Left lung (tissue), 10 donors: ENCODE data around the gene BCL11A. TPM values are rescaled to one million over a fixed set of nuclear protein-coding genes. Genes with fewer than 3 reads are reported as not detected.

Source experiments
- ATAC-seq: fragments of 200-7000 bp; cut with Tn5 transposase; one replicate; pipeline ENCODE4 v1.9.1; 2020; ENCODE audit warnings: moderate library complexity
- DNase-seq, 4 donors: peaks; one replicate each; pipeline ENCODE4 v3.0.0-alpha.2; 2013 to 2020
- H3K27ac ChIP-seq, 2 donors: fragments of 200-600 bp; sonication (generic) in 1 of 2; one replicate each; pipeline versions ENCODE4 v1.5.0 to v1.8.0; 2020 to 2021
- H3K27me3 ChIP-seq, 2 donors: fragments of 200-600 bp; sonication (generic) in 1 of 2; one replicate each; pipeline versions ENCODE4 v1.5.0 to v1.8.0; 2020 to 2021
- H3K36me3 ChIP-seq, 2 donors: fragments of 200-600 bp; sonication (generic) in 1 of 2; one replicate each; pipeline versions ENCODE4 v1.5.0 to v1.8.0; 2020 to 2021
- H3K4me1 ChIP-seq, 2 donors: fragments of 200-600 bp; one replicate each; pipeline ENCODE4 v1.8.0; 2021
- H3K4me3 ChIP-seq, 2 donors: fragments of 200-600 bp; sonication (generic) in 1 of 2; one replicate each; pipeline versions ENCODE4 v1.5.0 to v1.8.0; 2020 to 2021; ENCODE audit warnings: mild to moderate bottlenecking in 1 of 2
- H3K9me3 ChIP-seq, 2 donors: fragments of 200-600 bp; sonication (generic) in 1 of 2; one replicate each; pipeline versions ENCODE4 v1.5.0 to v1.8.0; 2020 to 2021
- CTCF ChIP-seq, 2 donors: fragments of 200-600 bp; sonication (generic) in 1 of 2; IDR thresholded peaks; one replicate each; pipeline versions ENCODE4 v1.5.0 to v1.8.0; 2021; ENCODE audit warnings: antibody characterized with exemption in 2 of 2
- intact Hi-C, 2 donors: fragments of 100-400 bp; cut with DNase I; formaldehyde crosslinking; loops; one replicate each; pipeline versions ENCODE4 v1.11.2 to v1.14.2; 2022
- polyA plus RNA-seq, 6 donors: library from polyadenylated mRNA; unstranded; fragments of 120-200 nt; gene quantifications; one replicate each; pipeline ENCODE4 v1.2.1, GENCODE V29; 2013; ENCODE audit not compliant: insufficient read length in 6 of 6
- total RNA-seq, 2 donors: library from RNA; stranded (reverse); fragmentation: NEBNext Ultra II Directional; extraction: Animal tissue kit (Norgen Biotek cat#: 25700); gene quantifications; one replicate each; pipeline ENCODE4 v1.2.1, GENCODE V29; 2021
- donor health status: DM: no; HTN: yes; CAD: no.
- donor health status: DM: no; HTN: no; CAD: no.

The BCL11A gene
- total and polyA plus RNA-seq, 8 donors, result 4.0 to 33.5 (median 24.9) TPM

GRCh38 chr2:60520151-60520876 is 33.1 kb downstream of the BCL11A start:
- no peak for TF ChIP-seq CTCF (IDR thresholded peaks at IDR 0.05)

GRCh38 chr2:60519231-60519863 is 34.1 kb downstream of the BCL11A start:
- Histone ChIP-seq H3K27me3 (no peaks in the 10 kb centered on the region), H3K27ac (no peak overlapping the region), H3K4me1 (peaks cover 0 to 21% of the 10 kb centered on the region in 2 donors), H3K4me3 (no peak overlapping the region), H3K36me3 (no peaks in the 10 kb centered on the region), H3K9me3 (no peaks in the 10 kb centered on the region)
- no peak for TF ChIP-seq CTCF (IDR thresholded peaks at IDR 0.05)
- intact Hi-C loops, result no loop called here
- ATAC-seq, result no peak
- DNase-seq, result no peak

More at GRCh38 chr2:60520151-60520876, 33.1 kb downstream of the BCL11A start:
- peaks cover 0 to 2% of the 10 kb centered on the region in 2 donors for H3K27me3 ChIP-seq
- DNase-seq, result no peak
- H3K4me1 ChIP-seq, result peaks cover 0 to 16% of the 10 kb centered on the region in 2 donors
- ATAC-seq, result no peak
- H3K9me3 ChIP-seq, result no peaks in the 10 kb centered on the region
- H3K36me3 ChIP-seq, result no peaks in the 10 kb centered on the region
- intact Hi-C loops, result no loop called here
- H3K4me3 ChIP-seq, result no peak overlapping the region
- no peak overlapping the region for H3K27ac ChIP-seq

GRCh38 chr2:60518567-60518966 is 34.9 kb downstream of the BCL11A start:
- DNase-seq (no peak), ATAC-seq (no peak)
- no peaks in the 10 kb centered on the region for H3K9me3 ChIP-seq
- intact Hi-C loops, result no loop called here
- TF ChIP-seq CTCF (IDR thresholded peaks at IDR 0.05), result no peak
- H3K27me3 ChIP-seq, result no peaks in the 10 kb centered on the region
- peaks cover 0 to 21% of the 10 kb centered on the region in 2 donors for H3K4me1 ChIP-seq
- no peak overlapping the region for H3K27ac ChIP-seq
- no peaks in the 10 kb centered on the region for H3K36me3 ChIP-seq
- H3K4me3 ChIP-seq, result no peak overlapping the region

GRCh38 chr2:60517446-60517845 is 36.0 kb downstream of the BCL11A start:
- peaks cover 0 to 21% of the 10 kb centered on the region in 2 donors for H3K4me1 ChIP-seq
- H3K9me3 ChIP-seq, result no peaks in the 10 kb centered on the region
- TF ChIP-seq CTCF (IDR thresholded peaks at IDR 0.05), result no peak
- intact Hi-C loops, result no loop called here
- H3K27me3 ChIP-seq, result no peaks in the 10 kb centered on the region
- no peaks in the 10 kb centered on the region for H3K36me3 ChIP-seq
- no peak for DNase-seq
- H3K4me3 ChIP-seq, result no peak overlapping the region
- H3K27ac ChIP-seq, result no peak overlapping the region
- no peak for ATAC-seq

- no peak for DNase-seq
- Histone ChIP-seq H3K27me3 (peaks cover 0 to under 1% of the 10 kb centered on the region in 2 donors), H3K36me3 (no peaks in the 10 kb centered on the region), H3K27ac (peak overlapping the region in 1 of 2 donors; percentile 84), H3K4me3 (no peak overlapping the region), H3K9me3 (no peaks in the 10 kb centered on the region), H3K4me1 (peaks cover 0 to 25% of the 10 kb centered on the region in 2 donors)
- no peak for TF ChIP-seq CTCF (IDR thresholded peaks at IDR 0.05)
- ATAC-seq, result no peak
- intact Hi-C loops, result no loop called here
Measured at GRCh38 chr2:60516826-60517225, 36.6 kb downstream of the BCL11A start.
